Thoracic aorta (tissue), 2 donors: ENCODE results near the gene ANAPC10. TPM values are rescaled to one million over a fixed set of nuclear protein-coding genes. Genes with fewer than 3 reads are reported as not detected.

ENCODE experiments used
- ATAC-seq: fragments of 150-250 bp; one replicate; pipeline ENCODE4 v1.8.0; 2017; ENCODE audit warnings: low read depth; ENCODE audit not compliant: insufficient number of reproducible peaks, low FRiP score
- DNase-seq: peaks from one replicate; pipeline ENCODE4 v3.0.0-alpha.2; 2020; ENCODE audit warnings: low spot score
- H3K27ac ChIP-seq, 2 donors: fragments of 200-600 bp; sonication (generic); 1 replicate in 1 of 2; 2 replicates in 1 of 2; pipeline ENCODE4 v1.5.1; 2016; ENCODE audit warnings: mild to moderate bottlenecking in 2 of 2, moderate library complexity in 2 of 2
- H3K27me3 ChIP-seq: fragments of 200-600 bp; sonication (generic); replicated peaks from 2 replicates; pipeline ENCODE4 v1.6.0; 2016; ENCODE audit warnings: mild to moderate bottlenecking; ENCODE audit not compliant: insufficient read depth
- H3K36me3 ChIP-seq: fragments of 200-600 bp; sonication (generic); one replicate; pipeline ENCODE4 v1.5.1; 2016
- H3K4me1 ChIP-seq, 2 donors: fragments of 200-600 bp; sonication (generic); 1 replicate in 1 of 2; 2 replicates in 1 of 2; pipeline versions ENCODE4 v1.5.1 to v1.6.0; 2016; ENCODE audit warnings: low read depth in 2 of 2, mild to moderate bottlenecking in 1 of 2; ENCODE audit not compliant: control insufficient read depth in 1 of 2
- H3K4me3 ChIP-seq: fragments of 200-600 bp; sonication (generic); 2 replicates; pipeline ENCODE4 v1.5.1; 2016; ENCODE audit warnings: mild to moderate bottlenecking
- H3K9me3 ChIP-seq: fragments of 200-600 bp; sonication (generic); 2 replicates; pipeline ENCODE4 v1.5.1; 2016
- total RNA-seq, 2 donors: library from RNA; depleted of rRNA; stranded (reverse); fragments of >200 nt; gene quantifications; one replicate each; pipeline versions ENCODE4 v1.1.0 to v1.2.3, GENCODE V29; 2016
- TF ChIP-seq, protein P1 (sequence below): fragments of 200-600 bp; sonication (generic); IDR thresholded peaks from one replicate; pipeline ENCODE4 v1.5.1; 2019; ENCODE audit warnings: antibody characterized with exemption

The ANAPC10 gene
- total RNA-seq, 2 donors from 2014 or later: 16.6 to 23.0 TPM

DNA sequence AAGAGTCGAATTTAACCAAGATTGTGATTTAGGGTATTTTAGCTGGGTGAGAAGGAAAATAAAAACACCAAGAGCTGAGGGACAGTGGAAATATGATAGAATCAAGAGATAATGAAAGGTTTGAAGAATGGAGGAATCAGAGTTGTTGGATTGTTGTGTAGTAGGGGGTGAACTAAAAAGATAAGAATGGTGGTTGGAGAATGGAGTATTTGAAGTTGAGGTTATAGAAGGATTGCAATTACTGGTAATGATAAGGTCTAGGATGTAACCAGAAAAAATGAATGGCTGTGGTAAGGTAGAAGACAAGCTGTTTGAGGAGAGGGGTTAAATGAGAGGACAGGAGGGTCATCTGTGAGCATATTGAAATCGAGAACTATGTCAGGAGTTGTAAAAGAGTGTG is 4.6 kb upstream of the ANAPC10 start:
- no peak for ATAC-seq
- Histone ChIP-seq H3K9me3 (no peaks in the 10 kb centered on the region), H3K4me3 (no peak overlapping the region), H3K27me3 (no peaks in the 10 kb centered on the region), H3K36me3 (peaks cover 5% of the 10 kb centered on the region), H3K4me1 (peaks cover 14 to 37% of the 10 kb centered on the region in 2 donors), H3K27ac (no peak overlapping the region)
- TF ChIP-seq, protein P1, sequence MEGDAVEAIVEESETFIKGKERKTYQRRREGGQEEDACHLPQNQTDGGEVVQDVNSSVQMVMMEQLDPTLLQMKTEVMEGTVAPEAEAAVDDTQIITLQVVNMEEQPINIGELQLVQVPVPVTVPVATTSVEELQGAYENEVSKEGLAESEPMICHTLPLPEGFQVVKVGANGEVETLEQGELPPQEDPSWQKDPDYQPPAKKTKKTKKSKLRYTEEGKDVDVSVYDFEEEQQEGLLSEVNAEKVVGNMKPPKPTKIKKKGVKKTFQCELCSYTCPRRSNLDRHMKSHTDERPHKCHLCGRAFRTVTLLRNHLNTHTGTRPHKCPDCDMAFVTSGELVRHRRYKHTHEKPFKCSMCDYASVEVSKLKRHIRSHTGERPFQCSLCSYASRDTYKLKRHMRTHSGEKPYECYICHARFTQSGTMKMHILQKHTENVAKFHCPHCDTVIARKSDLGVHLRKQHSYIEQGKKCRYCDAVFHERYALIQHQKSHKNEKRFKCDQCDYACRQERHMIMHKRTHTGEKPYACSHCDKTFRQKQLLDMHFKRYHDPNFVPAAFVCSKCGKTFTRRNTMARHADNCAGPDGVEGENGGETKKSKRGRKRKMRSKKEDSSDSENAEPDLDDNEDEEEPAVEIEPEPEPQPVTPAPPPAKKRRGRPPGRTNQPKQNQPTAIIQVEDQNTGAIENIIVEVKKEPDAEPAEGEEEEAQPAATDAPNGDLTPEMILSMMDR: no peak
- no peak for DNase-seq

DNA sequence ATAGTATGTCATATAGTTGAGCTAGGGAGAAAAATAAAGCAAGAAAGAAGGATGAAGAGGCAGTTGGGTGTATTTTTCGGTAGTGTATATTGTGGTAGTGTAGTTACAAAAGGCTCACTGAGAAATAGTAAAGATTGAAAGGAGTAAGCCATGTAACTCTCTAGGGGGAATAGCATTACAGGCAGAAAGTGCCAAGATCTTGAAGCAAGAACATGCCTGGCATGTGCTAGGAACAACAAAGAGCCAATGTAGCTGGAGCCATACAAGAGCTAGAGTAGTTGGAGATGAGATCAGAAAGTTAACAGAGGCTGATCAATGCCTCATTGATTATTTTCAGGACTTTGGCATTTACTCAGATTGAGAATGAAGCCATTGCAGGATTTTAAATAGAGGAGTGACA is 3.1 kb upstream of the ANAPC10 start:
- H3K36me3 ChIP-seq: peaks cover 5% of the 10 kb centered on the region
- H3K4me3 ChIP-seq: no peak overlapping the region
- ATAC-seq (no peak), DNase-seq (no peak)
- peaks cover 20 to 46% of the 10 kb centered on the region in 2 donors for H3K4me1 ChIP-seq
- H3K27ac ChIP-seq: no peak overlapping the region
- H3K9me3 ChIP-seq: no peaks in the 10 kb centered on the region
- TF ChIP-seq, protein P1: no peak
- H3K27me3 ChIP-seq: no peaks in the 10 kb centered on the region

DNA sequence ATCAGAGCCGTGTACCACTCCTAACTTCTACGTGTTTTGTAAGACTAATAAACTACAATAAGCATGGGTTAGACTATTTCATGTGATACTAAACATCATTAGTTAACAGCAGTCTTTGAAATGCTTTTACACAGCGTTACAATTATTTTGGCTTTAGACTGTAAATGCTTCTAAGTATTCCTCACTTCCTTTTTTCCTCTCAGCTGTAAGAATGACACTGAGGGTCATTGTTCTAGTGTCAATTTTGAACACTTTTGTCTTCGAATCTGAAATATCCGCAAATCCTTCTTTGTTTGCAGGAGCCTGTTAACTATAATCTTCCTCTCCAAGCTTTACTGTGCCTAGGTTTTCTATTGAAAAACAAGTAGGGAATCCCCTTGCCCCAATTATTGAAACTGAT is 1.7 kb upstream of the ANAPC10 start:
- Histone ChIP-seq H3K9me3 (no peaks in the 10 kb centered on the region), H3K4me3 (peak overlapping the region; percentile 91), H3K27ac (no peak overlapping the region), H3K27me3 (no peaks in the 10 kb centered on the region), H3K4me1 (peaks cover 20 to 46% of the 10 kb centered on the region in 2 donors), H3K36me3 (peaks cover 2% of the 10 kb centered on the region)
- DNase-seq (no peak), ATAC-seq (no peak)
- TF ChIP-seq, protein P1: no peak

DNA sequence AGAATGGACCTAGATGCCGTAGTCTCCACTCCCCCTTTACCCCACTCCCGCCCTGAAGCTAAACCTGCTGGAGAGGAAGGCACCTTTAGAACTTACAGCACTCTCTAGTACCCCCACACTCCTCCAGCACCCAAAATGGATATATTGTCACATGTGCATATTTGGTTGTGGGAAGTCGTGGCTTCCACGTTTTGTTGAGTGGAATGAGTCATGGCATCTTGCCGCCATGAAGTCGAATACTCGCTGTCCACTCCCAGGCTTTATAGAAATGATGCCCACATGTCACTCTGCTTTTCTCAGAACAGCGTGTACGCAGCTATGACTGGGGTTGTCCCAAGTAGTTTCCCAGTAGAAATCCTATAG is 660 bp upstream of the ANAPC10 start:
- DNase-seq (no peak), ATAC-seq (peak; percentile 41)
- Histone ChIP-seq H3K4me1 (peaks cover 20 to 46% of the 10 kb centered on the region in 2 donors), H3K9me3 (no peaks in the 10 kb centered on the region), H3K36me3 (peaks cover 7% of the 10 kb centered on the region), H3K27ac (peak overlapping the region; percentile 80), H3K27me3 (no peaks in the 10 kb centered on the region), H3K4me3 (peak overlapping the region; percentile 91)
- TF ChIP-seq, protein P1: no peak

DNA sequence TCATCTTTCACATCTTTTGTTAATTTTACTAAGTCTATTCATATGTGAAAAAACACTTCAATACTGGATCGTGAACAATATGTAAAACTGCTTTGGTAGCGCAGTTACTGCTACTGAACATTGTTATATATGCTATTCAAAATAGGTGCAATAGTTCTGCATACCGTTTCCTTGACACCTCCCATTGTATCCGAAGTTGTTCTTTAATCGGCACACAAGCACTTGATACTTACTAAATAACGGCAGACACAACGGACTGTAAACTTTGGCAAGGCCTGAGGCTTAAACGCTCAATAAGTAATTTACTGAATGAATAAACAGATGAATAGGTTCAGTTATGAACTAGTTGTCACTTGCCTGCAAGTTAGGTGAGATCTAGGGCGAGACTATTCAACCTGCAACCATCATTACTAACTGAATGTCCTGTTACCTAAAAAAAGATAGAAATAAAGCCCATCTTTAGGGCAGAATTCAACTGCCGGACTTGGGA is 620 bp downstream of the ANAPC10 start:
- Histone ChIP-seq H3K27ac (peak overlapping the region; percentile 80), H3K27me3 (no peaks in the 10 kb centered on the region), H3K4me3 (peak overlapping the region; percentile 91), H3K36me3 (peaks cover 16% of the 10 kb centered on the region), H3K9me3 (no peaks in the 10 kb centered on the region), H3K4me1 (peaks cover 20 to 39% of the 10 kb centered on the region in 2 donors)
- ATAC-seq (no peak), DNase-seq (no peak)
- TF ChIP-seq, protein P1: no peak
